Neural cell (in vitro differentiated cells): ENCODE data around the gene OR1K1. TPM values are rescaled to one million over a fixed set of nuclear protein-coding genes. Genes with fewer than 3 reads are reported as not detected.

ENCODE experiments used
- H2AFZ ChIP-seq: fragments of 200-600, 300-800 bp; sonication (generic), shearing (Covaris generic); 2 replicates; pipeline ENCODE4 v1.6.0; 2014; ENCODE audit warnings: low read depth, mild to moderate bottlenecking, antibody characterized with exemption, low read length, moderate library complexity
- H3F3A ChIP-seq: fragments of 200-600 bp; shearing (Covaris generic); 2 replicates; pipeline ENCODE4 v1.6.1; 2016; ENCODE audit warnings: mild to moderate bottlenecking, moderate library complexity, mixed read lengths, antibody characterized with exemption, low read length; ENCODE audit not compliant: insufficient read depth, poor library complexity, severe bottlenecking
- H3K27ac ChIP-seq: fragments of 200-600, 300-800 bp; sonication (generic), shearing (Covaris generic); 2 replicates; pipeline ENCODE4 v1.5.1; 2014; ENCODE audit warnings: mild to moderate bottlenecking, low read length, moderate library complexity
- H3K27me3 ChIP-seq: fragments of 300-800, 200-600 bp; sonication (generic), shearing (Covaris generic); 2 replicates; pipeline ENCODE4 v1.6.0; 2014; ENCODE audit warnings: mild to moderate bottlenecking, low read depth, low read length, moderate library complexity; ENCODE audit not compliant: insufficient read depth
- H3K36me3 ChIP-seq: fragments of 300-800, 200-600 bp; sonication (generic), shearing (Covaris generic); 2 replicates; pipeline ENCODE4 v1.5.1; 2014; ENCODE audit warnings: mild to moderate bottlenecking, antibody characterized with exemption, low read length, moderate library complexity; ENCODE audit not compliant: insufficient read depth
- H3K4me2 ChIP-seq: fragments of 300-800, 200-600 bp; sonication (generic), shearing (Covaris generic); 2 replicates; pipeline ENCODE4 v1.6.0; 2014; ENCODE audit warnings: mild to moderate bottlenecking, low read length
- H3K4me3 ChIP-seq: fragments of 300-800, 200-600 bp; sonication (generic), shearing (Covaris generic); 2 replicates; pipeline ENCODE4 v1.5.1; 2014; ENCODE audit warnings: mild to moderate bottlenecking, low read length, moderate library complexity
- H3K79me2 ChIP-seq: fragments of 200-600 bp; shearing (Covaris generic); replicated peaks from 2 replicates; pipeline ENCODE4 v1.6.0; 2014; ENCODE audit warnings: mild to moderate bottlenecking, low read length, moderate library complexity; ENCODE audit not compliant: insufficient read depth
- H3K9ac ChIP-seq: fragments of 300-800, 200-600 bp; sonication (generic), shearing (Covaris generic); 2 replicates; pipeline ENCODE4 v1.6.1; 2016; ENCODE audit warnings: mild to moderate bottlenecking, low read length, mixed read lengths
- H3K9me2 ChIP-seq: fragments of 200-600 bp; shearing (Covaris generic); 2 replicates; pipeline ENCODE4 v1.6.1; 2016; ENCODE audit warnings: mild to moderate bottlenecking, low read length, mixed read lengths; ENCODE audit not compliant: insufficient read depth
- H3K9me3 ChIP-seq: fragments of 200-600, 300-800 bp; sonication (generic), shearing (Covaris generic); 2 replicates; pipeline ENCODE4 v1.6.1; 2016; ENCODE audit warnings: mild to moderate bottlenecking, mixed run types, low read length, moderate library complexity, mixed read lengths
- H4K20me1 ChIP-seq: fragments of 200-600 bp; shearing (Covaris generic); 2 replicates; pipeline ENCODE4 v1.6.1; 2016; ENCODE audit warnings: mild to moderate bottlenecking, mixed run types; ENCODE audit not compliant: insufficient read depth
- CTCF ChIP-seq: fragments of 450-650 bp; IDR thresholded peaks from 2 replicates; pipeline ENCODE4 v1.5.1; 2014; ENCODE audit warnings: antibody characterized with exemption, mild to moderate bottlenecking, moderate library complexity; ENCODE audit not compliant: poor library complexity, severe bottlenecking
- EP300 ChIP-seq: fragments of 450-650 bp; conservative IDR thresholded peaks from 2 replicates; pipeline ENCODE4 v1.6.1; 2014; ENCODE audit warnings: antibody characterized with exemption, mild to moderate bottlenecking, moderate library complexity; ENCODE audit not compliant: poor library complexity, severe bottlenecking
- EZH2 ChIP-seq: fragments of 200-600, 300-800 bp; shearing (Covaris generic), sonication (generic); IDR thresholded peaks from 2 replicates; pipeline ENCODE4 v1.6.1; 2014; ENCODE audit warnings: antibody characterized with exemption, low read length, borderline replicate concordance, mild to moderate bottlenecking; ENCODE audit not compliant: insufficient read depth, poor library complexity, severe bottlenecking
- MXI1 ChIP-seq: fragments of 450-650 bp; conservative IDR thresholded peaks from 2 replicates; pipeline ENCODE4 v1.6.1; 2014; ENCODE audit warnings: antibody characterized with exemption, mild to moderate bottlenecking; ENCODE audit not compliant: poor library complexity, severe bottlenecking
- POLR2AphosphoS5 ChIP-seq: IDR thresholded peaks from 2 replicates; pipeline ENCODE4 v1.6.1; 2012
- RAD21 ChIP-seq: fragments of 450-650 bp; conservative IDR thresholded peaks from 2 replicates; pipeline ENCODE4 v1.6.1; 2014; ENCODE audit warnings: antibody characterized with exemption, mild to moderate bottlenecking, moderate library complexity
- REST ChIP-seq: IDR thresholded peaks from 2 replicates; pipeline ENCODE4 v1.6.1; 2012; ENCODE audit warnings: borderline replicate concordance
- SMC3 ChIP-seq: fragments of 450-650 bp; conservative IDR thresholded peaks from 2 replicates; pipeline ENCODE4 v1.6.1; 2014; ENCODE audit warnings: antibody characterized with exemption, mild to moderate bottlenecking, moderate library complexity; ENCODE audit not compliant: poor library complexity
- TAF1 ChIP-seq: IDR thresholded peaks from 2 replicates; pipeline ENCODE4 v1.6.1; 2012; ENCODE audit warnings: low read depth
- polyA plus RNA-seq: library from polyadenylated mRNA; depleted of rRNA; stranded (reverse); fragments of >200 nt; gene quantifications from 2 replicates; pipeline ENCODE4 v1.2.3, GENCODE V29; 2014

The OR1K1 gene
- polyA plus RNA-seq, 1 donor from 2014 or later: not detected

GRCh38 chr9:122821278-122821943, 21.5 kb downstream of the OR1K1 start:
- H3K9me2 ChIP-seq: no peaks in the 10 kb centered on the region
- no peak overlapping the region for H3K4me3 ChIP-seq
- H3K4me2 ChIP-seq: no peak overlapping the region
- no peaks in the 10 kb centered on the region for H4K20me1 ChIP-seq
- no peaks in the 10 kb centered on the region for H3K36me3 ChIP-seq
- H3K9ac ChIP-seq: no peak overlapping the region
- TF ChIP-seq TAF1 (no peak), REST (no peak), EZH2 (no peak), POLR2AphosphoS5 (no peak), SMC3 (no peak), MXI1 (no peak), RAD21 (no peak)
- no peak overlapping the region for H2AFZ ChIP-seq
- H3K27me3 ChIP-seq: no peaks in the 10 kb centered on the region
- no peaks in the 10 kb centered on the region for H3F3A ChIP-seq
- no peak overlapping the region for H3K27ac ChIP-seq
- H3K9me3 ChIP-seq: no peaks in the 10 kb centered on the region
- peaks cover 19% of the 10 kb centered on the region for H3K79me2 ChIP-seq

- Histone ChIP-seq H3K9me3 (no peaks in the 10 kb centered on the region), H3K4me3 (no peak overlapping the region), H3F3A (no peaks in the 10 kb centered on the region), H3K9ac (no peak overlapping the region), H3K27ac (no peak overlapping the region), H4K20me1 (no peaks in the 10 kb centered on the region), H3K9me2 (no peaks in the 10 kb centered on the region), H3K36me3 (no peaks in the 10 kb centered on the region), H2AFZ (no peak overlapping the region), H3K27me3 (no peaks in the 10 kb centered on the region), H3K79me2 (peaks cover 25% of the 10 kb centered on the region), H3K4me2 (no peak overlapping the region)
- TF ChIP-seq TAF1 (no peak), MXI1 (no peak), EZH2 (no peak), SMC3 (no peak), POLR2AphosphoS5 (no peak), CTCF (no peak), EP300 (no peak), REST (no peak), RAD21 (no peak)
These were observed 22.1 kb downstream of the OR1K1 start for GRCh38 chr9:122822056-122822455.
